HL-60/S4 (cell line): ENCODE results near the gene RACK1.
"Not testable (repeated sequence)": the region's sequence is repeated elsewhere in the genome, so short reads cannot be mapped to it uniquely, and the experiment has no call there.

Experiments
- in situ Hi-C: fragments of 300-500 bp; cut with MboI; formaldehyde crosslinking; loops from 2 replicates; pipeline ENCODE4 v1.14.3; 2022; ENCODE audit warnings: low sequenced_read_pairs

RACK1 gene

DNA sequence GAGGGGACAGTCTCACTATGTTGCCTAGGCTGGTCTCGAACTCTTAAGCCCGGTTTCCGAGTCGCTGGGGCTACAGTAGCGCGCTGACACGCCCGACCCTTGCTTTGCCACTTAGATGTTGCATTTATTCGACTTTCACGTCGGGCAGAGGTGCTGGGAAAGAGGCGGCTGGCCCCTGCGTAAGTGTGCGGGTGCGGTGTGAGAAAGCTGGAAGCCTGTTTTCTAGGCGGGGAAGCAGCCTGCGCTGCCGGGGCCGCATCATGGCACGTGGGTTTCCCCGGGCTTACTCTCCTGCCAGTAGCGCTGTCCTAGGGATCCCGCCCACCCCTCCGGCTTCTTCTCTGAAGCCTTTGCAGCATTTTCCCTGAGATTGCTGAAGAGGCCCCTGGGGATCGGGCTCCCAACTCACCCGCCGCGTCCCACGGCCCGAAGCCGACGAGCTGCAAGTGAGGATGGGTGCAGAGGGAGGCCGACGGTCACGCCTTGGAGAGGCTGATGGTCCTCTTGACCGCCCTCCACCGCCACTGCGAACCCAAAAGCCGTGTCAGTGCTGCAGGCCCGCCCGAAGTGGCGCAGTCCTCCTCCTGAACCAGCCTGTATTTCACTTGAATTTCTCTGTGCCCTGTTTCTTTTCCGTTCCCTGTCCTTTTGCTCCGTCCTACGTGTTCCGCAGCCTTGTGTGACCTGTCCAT lies 26.4 kb downstream of the RACK1 start:
- in situ Hi-C loops: no loop called here

DNA sequence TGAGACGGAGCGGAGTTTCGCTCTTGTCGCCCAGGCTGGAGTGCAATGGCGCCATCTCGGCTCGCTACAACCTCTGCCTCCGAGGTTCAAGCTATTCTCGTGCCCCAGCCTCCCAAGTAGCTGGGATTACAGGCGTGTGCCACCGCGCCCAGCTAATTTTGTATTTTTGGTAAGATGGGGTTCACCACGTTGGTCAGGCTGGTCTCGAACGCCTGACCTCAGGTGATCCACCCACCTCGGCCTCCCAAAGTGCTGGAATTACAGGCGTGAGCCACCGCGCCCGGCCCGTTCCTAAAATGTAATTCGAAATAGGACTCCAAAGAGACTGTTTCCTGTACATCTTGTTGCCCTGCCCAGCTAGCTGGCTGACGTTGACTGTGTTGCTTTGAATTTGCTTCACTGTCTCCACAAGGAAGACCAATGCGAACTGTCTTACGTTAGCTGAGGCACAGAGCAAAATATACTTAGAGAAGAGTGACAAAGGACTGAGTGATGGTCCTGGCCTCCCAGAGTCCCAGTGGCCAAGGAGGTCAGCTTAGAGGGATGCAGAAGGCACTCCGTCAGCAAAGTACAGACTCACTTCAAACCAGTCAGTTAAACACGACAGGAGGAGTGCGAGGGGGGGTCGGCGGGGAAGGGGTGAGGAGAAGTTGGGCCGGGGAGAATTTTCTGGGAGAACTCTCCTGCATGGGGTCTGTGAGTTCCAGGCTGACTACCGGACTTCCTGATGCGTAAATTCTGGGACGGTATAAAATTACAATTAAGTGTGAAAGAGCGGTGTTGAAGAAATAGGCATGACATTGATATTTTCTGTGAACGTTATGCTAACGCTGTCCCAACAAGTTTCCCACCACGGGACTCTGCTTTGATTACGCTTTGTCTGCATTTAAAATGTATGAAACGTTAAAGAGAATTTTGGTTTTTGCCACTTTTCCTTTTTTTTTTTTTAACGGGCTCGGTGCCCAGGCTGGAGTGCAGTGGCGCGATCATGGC lies 27.4 kb downstream of the RACK1 start:
- in situ Hi-C loops: no loop called here

DNA sequence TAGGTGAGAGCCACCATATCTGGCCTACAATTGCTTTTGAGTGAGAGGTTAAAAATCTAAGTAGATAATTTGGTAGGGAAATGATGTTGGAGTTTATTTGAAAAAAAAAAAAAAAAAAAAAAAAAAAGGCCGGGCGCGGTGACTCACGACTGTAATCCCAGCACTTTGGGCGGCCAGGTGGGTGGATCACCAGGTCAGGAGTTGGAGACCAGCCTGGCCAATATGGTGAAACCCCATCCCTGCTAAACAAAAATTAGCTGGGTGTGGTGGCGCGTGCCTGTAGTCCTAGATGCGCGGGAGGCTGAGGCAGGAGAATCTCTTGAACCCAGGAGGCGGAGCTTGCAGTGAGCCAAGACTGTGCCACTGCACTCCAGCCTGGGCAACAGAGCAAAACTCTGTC lies 29.5 kb downstream of the RACK1 start:
- in situ Hi-C loops: not testable (repeated sequence)

DNA sequence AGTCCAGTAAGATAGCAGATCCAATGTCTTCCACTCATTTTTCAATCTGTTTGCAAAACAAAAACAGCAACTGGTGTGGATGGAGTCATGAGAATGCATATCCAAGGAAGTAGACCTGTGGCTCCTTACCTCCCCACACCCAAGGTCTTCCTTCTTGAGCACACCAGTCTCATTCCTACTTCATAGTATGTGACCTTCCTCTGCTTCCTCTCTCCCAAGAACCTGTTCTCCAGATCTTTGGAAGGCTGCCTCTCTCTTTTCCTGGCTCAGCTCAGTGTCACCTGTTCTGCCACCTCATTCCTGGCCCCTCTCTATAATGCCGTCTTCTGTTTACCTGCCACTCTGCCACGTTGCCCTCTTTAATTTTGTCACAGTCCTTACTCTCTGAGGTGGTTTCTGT lies 30.8 kb downstream of the RACK1 start:
- in situ Hi-C loops: no loop called here

DNA sequence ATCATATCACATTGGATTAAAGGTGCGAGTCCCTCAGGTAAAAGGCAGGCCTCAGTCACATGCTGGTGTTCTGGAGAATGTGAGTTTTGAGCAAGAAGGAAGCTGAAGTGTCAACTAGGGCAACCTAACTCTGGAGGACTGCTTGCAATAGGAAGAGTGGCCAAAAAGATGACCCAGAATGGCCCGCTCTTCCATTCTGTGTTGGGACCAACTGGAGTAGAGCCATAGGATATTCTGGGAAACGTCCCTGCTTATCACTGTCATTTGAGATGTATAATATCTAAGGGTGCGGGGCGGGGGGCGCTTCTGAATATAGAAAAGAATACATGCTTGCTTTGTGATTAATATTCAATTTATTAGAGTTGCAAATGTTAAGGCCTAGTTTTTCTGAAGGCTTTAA lies 31.6 kb downstream of the RACK1 start:
- in situ Hi-C loops: no loop called here

DNA sequence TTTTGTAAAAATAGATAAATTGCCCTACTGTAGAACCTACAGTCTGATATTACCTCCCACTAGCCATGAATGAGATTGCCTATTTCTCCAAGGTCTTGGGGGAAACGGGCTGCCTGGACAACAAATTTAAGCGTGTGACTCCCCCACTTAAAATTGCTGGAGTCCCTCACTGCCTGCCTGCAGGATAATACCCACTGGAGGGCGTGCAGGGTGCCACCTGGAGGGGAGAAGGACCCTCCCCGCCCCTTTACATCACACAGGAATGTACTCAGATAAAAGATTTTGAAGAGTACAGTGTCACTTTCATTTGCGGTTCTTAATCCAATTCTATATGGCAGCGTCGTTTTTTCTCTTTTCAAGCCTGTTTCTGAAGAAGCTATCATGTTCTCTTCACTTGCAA lies 32.5 kb downstream of the RACK1 start:
- in situ Hi-C loops: no loop called here

DNA sequence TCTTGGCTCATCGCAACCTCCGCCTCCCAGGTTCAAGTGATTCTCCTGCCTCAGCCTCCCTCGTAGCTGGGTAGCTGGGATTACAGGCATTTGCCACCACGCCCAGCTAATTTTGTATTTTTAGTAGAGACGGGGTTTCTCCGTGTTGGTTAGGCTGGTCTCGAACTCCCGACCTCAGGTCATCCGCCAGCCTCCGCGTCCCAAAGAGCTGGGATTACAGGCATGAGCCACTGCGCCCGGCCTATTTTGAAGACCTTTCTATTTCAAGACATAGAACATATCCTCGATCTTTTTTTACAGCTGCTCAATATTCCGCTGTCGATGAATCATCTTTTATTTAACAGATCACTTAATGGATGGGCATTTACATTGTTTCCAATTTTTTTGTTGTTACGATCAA lies 33.0 kb downstream of the RACK1 start:
- in situ Hi-C loops: not testable (repeated sequence)

DNA sequence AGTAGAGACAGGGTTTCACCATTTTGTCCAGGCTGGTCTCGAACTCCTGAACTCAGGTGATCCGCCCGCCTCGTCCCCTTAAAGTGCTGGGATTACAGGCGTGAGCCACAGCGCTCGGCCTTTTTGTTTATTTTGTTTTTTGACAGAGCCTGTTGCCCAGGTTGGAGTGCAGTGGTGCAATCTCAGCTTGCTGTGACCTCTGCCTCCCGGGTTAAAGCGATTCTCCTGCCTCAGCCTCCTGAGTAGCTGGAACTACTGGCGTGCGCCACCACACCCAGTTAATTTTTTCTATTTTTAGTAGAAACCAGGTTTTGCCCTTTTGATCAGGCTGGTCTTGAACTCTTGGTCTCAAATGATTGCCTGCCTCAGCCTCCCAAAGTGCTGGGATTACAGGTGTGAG lies 33.6 kb downstream of the RACK1 start:
- in situ Hi-C loops: not testable (repeated sequence)

DNA sequence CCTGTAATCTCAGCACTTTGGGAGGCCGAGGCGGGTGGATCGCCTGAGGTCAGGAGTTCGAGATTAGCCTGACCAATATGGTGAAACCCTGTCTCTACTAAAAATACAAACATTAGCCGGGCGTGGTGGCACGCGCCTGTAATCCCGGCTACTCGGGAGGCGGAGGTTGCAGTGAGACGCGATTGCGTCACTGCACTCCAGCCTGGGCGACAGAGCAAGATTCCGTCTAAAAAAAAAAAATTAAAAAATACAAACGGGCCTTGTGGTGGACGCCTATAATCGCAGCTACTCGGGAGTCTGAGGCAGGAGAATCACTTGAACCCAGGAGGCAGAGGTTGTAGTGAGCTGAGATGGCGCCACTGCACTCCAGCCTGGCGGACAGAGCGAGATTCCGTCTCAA lies 34.7 kb downstream of the RACK1 start:
- in situ Hi-C loops: not testable (repeated sequence)

DNA sequence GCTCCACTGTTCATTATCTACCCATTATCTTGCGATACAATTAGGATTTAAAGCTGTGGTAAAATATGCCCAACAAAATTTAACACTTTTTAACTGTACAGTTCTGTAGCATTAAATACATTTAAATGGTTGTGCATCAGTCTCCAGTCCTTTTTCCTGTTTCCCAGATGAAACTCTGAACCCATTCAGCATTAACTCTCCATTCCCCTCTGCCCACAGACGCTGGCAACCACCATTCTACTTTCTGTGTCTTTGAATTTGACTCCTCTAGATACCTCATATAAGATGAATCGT lies 35.8 kb downstream of the RACK1 start:
- in situ Hi-C loops: no loop called here

DNA sequence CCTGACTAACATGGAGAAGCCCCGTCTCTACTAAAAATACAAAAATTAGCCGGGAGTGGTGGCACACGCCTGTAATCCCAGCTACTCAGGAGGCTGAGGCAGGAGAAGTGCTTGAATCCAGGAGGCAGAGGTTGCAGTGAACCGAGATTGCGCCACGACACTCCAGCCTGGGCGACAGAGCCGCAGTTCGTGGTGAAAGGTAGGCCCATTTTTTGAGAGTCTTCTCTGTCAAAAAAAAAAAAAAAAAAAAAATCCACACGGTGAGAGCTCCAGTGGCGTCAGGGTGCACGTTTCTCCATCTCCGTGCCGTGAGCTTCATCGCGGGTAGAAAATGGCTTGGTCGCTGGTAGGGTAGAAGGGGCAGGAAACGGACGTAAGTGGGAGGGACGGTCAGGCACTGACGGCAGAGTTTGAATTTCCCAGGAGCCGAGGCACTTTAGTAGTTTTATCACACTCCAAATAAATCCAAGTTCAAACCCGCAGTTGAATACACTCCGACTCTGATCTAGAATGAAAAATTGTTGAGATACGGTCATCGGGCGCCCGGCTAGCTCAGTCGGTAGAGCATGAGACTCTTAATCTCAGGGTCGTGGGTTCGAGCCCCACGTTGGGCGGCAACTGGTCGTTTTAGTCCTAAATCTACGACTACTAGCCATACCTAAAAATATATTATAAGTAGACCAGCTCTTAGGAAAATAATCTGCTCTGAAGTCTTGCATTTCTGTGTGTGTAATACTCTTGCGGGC lies 36.3 kb downstream of the RACK1 start:
- in situ Hi-C loops: no loop called here

DNA sequence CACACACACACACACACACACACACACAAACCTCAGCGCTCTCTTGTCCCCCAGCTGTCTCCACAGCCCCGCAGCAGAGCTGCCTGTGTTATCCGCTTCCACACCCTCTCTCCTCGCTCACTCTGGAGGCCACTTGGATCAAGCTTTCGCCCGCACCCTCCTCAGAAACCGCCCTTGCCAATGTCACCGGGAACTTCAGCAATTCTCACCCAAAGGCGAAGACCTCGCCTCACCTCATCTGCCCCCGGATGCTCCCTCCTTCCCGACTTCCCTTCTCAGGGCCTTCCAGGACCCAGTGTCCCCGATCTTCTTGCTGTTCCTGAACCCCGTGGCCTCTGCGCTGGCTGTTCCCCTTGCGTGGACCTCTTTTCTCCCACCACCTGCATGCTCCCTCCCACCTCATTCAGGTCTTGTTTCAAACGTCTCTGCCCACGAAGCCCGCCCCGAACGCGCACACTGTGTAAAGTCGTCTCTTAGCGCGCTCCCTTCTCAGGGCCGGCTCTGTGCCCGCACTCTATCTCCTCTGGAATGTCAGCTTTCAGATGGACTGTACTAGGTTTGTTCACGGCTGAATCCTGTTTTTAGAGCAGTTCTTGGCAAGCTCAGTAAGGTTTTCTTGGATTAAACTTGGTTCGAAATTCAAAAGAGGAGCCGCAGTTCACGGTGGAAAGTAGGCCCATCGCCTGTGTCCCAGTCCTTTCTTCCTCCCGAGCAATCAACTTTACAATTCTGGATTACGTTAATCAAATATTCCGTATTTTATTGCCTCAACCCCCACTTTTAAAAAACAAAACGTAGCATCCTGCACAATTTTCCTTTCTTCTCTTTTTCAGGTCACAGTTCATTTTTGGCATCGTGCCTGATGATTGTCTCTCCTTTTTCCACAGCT lies 37.7 kb downstream of the RACK1 start:
- in situ Hi-C loops: no loop called here

DNA sequence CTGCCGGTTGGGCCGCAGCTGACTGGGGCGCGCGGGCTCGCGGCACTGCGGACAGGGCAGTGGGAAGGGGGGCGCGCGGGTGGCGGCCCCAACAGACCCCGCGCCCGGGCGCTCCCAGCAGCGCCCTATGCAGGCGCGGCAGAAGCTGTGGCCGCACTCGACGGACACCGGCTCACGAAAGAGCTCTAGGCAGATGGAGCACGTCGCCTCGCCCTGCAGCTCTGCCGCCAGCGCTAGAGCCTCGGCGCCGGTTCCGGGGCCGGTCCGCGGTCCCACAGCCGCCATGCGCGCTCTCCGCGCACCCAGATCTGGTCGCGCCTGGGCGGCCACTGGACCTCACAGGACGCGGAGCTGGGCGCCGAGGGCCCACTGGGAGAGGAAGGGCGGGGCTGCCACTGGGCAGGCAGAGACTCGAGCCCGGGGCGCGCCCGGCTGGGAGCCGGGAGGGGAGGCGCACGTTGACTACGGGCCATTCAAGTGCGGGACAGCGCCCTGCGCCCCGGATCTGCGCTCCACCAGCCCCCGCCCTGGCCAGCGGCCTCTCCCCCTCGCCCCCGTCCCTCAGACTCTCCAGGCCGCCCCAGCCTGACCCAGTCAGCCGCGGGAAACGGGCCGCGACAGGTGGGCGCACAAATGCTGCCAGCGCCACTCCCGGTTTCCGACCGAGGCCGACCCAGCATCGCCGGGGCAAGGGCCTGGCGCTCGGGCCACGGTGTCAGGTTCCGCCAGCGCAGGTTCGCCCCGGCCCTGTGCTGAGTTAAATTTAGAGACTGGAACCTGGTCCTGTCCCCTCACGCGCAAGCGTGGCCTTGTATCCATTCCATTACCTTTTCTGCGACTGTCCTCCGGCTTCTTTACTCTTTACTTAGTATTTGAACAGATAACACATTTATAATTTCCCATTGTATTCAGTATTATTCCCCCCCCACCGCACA lies 38.6 kb downstream of the RACK1 start, which contains the start of gene TRIM7:
TSS of gene TRIM7 (minus strand) at position 371 of the 935 bp plus-strand sequence. CDS start at position 285, 86 bp downstream.
- in situ Hi-C loops: no loop called here

DNA sequence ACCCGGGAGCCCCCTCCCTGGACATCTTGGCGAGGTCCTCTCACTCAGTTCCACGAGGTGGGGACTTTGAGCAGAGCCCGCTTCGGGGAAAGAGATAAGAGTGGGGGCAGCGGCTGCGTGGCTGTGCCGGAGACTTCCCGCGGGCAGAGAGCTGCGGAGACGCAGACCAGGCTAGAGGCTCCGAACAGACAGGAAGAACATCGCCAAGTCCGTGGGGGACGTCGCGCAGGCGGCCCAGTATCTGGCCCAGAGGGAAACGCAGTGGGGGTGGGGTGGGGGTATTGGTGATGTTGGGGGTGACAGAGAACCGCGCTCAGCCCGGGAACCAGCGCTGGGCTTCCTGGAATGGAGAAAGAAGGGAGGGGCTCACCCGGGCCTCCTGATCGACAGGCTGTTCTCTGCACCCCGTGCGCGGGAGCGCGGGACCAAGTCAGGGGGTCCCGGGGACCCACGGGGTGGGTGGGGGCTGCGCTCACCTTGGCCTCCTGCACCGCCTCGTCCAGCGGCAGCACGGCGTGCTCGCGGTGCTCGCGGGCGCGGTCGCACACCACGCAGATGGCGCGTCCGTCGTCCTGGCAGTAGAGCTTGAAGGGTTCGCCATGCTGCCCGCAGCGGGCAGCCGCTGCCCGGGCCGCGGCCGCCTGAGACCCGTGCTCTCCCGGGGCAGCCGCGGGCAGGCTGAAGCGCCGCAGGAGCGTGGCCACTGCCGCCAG lies 39.4 kb downstream of the RACK1 start:
- in situ Hi-C loops: no loop called here

DNA sequence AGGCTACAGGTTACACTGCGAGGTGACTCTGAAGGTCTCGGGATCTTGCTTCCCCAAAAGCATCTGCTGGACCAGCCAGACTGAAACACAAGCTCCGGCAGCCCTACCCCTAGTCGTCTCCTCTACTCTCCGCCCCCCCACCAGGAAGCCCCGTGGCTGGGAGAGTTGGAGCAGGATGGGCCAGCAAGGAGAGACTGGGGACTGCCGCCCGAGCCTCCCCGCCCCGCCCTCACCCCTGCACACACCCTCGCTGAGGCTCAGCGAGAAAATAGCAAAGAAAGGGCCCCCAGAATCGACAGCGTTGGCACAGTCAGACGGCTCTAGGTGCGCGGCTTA lies 40.0 kb downstream of the RACK1 start:
- in situ Hi-C loops: no loop called here

DNA sequence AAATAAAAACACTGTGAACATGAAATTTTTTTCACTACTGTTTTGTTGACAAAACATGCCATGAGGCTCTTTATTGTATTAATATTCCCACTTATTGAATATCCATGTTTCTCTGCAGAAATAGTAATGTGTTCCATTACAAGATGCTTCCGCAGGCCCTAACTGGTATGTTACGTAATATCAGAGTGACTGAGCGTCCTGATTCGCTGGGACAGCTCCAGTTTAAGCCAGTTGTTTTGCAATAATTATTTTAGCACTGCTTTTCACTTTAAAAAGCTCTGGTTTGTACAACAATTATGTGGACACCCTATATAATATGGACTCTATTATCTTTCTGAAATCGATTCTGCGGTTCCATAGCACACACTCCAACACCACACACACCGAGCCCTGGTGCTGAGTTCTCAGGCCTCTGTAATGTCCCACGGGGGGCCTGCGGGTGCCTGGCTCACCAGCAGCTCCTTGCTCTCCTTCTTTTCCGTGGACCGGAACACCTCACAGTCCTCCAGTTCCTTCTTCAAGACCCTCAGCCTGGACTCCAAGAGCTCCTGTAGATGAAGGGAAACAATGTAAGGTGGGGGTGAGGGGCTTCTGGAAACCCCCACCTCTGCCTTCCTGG lies 40.5 kb downstream of the RACK1 start:
- in situ Hi-C loops: no loop called here

DNA sequence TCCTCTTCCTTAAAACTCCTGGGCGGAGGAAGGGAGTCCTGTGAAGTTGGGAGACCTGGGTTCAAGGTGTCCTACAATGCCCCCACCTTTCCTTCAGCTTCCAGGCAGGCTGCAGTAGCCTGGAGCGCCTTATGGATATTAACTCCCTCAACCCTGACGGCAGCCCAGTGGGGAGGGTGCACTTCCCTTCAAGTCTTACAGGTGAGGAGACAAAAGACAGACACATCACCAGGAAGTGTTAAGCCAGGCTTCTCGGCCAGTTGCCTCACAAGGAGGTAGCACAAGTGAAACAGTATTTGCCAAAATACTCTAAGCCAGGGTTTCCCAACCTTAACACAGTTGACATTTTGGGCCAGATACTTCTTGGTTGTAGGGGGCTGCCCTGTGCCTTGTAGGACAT lies 42.9 kb downstream of the RACK1 start:
- in situ Hi-C loops: no loop called here

DNA sequence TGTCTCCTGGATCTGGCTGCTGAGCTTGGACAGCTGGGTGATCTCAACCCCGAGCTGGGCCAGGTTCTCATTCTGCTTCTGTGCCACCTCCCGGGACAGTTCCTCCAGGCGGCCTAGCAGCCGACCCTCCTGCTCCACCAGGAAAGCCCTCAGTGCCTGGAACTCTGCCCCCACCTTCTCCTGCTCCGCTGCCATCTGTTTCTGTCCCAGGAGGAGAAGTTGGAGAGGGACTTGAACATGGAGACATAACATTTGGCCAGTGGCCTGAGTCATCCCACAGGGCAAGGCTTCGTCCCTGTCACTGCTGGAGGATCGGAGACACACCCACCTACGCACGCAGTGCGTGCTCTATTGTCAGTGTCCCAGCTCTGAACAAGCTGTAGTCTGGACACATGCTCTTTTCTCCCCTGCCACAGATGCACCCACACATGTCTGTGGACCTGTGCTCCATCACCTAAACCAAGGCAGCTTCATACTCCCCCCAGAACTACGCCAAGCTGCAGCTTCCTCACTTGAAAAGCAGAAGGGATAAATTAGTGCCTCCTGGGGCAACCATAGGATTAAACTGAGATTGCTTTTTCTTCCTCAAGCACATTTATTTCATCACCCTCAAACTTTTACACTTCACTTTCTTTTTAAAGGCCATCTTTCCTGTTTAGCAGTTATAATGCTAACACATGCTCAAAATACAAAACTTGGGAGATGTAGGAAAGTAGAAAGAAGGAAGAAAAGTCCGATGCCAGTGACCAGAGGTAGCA lies 43.6 kb downstream of the RACK1 start:
- in situ Hi-C loops: no loop called here
